ENCODE measurements around the gene ARL3. TPM values are rescaled to one million over a fixed set of nuclear protein-coding genes. Genes with fewer than 3 reads are reported as not detected.

Gene ARL3
- total RNA-seq, 1 experiment from 2014 or later = 20.7 TPM

DNA sequence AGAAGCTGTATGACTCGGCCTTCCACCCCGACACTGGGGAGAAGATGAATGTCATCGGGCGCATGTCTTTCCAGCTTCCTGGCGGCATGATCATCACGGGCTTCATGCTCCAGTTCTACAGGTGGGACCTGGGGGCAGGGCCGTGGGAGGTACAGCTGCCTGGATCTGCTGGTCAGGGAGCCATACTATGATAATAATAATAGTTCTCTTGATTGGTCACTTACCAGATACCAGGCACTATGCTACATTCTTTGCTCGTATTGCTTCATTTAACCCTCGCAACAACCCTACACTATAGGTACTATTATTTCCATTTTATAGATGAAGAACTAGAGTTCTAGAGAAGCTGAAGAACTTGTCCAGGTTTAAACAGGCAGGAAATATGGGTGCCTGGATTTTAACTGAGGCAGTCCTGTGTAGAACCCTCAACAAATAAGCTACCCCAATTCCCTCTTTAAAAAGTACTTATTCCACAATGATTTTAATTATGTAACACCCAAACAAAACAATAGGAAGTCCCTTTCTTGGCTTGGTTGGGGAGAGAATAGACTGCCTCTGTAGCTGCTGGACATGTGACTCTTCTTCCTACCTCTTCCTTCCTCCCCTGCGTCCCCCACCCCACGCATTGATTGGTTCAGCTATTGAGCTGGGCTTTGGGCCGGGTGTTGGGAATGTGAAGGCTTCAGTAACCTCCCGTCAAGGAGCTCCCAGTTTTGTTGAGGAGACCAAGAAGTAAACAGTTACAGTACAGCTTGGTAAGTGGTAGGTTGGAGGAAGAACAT is 13.0 kb upstream of the ARL3 start:
- no peaks in the 10 kb centered on the region for H3K9me3 ChIP-seq (ENCODE audit: control insufficient read depth, insufficient read depth, low read depth, low read length)
- TF ChIP-seq, protein P1, sequence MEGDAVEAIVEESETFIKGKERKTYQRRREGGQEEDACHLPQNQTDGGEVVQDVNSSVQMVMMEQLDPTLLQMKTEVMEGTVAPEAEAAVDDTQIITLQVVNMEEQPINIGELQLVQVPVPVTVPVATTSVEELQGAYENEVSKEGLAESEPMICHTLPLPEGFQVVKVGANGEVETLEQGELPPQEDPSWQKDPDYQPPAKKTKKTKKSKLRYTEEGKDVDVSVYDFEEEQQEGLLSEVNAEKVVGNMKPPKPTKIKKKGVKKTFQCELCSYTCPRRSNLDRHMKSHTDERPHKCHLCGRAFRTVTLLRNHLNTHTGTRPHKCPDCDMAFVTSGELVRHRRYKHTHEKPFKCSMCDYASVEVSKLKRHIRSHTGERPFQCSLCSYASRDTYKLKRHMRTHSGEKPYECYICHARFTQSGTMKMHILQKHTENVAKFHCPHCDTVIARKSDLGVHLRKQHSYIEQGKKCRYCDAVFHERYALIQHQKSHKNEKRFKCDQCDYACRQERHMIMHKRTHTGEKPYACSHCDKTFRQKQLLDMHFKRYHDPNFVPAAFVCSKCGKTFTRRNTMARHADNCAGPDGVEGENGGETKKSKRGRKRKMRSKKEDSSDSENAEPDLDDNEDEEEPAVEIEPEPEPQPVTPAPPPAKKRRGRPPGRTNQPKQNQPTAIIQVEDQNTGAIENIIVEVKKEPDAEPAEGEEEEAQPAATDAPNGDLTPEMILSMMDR (IDR thresholded peaks at IDR 0.05) = no peak
- TF ChIP-seq, protein P2, sequence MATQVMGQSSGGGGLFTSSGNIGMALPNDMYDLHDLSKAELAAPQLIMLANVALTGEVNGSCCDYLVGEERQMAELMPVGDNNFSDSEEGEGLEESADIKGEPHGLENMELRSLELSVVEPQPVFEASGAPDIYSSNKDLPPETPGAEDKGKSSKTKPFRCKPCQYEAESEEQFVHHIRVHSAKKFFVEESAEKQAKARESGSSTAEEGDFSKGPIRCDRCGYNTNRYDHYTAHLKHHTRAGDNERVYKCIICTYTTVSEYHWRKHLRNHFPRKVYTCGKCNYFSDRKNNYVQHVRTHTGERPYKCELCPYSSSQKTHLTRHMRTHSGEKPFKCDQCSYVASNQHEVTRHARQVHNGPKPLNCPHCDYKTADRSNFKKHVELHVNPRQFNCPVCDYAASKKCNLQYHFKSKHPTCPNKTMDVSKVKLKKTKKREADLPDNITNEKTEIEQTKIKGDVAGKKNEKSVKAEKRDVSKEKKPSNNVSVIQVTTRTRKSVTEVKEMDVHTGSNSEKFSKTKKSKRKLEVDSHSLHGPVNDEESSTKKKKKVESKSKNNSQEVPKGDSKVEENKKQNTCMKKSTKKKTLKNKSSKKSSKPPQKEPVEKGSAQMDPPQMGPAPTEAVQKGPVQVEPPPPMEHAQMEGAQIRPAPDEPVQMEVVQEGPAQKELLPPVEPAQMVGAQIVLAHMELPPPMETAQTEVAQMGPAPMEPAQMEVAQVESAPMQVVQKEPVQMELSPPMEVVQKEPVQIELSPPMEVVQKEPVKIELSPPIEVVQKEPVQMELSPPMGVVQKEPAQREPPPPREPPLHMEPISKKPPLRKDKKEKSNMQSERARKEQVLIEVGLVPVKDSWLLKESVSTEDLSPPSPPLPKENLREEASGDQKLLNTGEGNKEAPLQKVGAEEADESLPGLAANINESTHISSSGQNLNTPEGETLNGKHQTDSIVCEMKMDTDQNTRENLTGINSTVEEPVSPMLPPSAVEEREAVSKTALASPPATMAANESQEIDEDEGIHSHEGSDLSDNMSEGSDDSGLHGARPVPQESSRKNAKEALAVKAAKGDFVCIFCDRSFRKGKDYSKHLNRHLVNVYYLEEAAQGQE (IDR thresholded peaks at IDR 0.05; ENCODE audit: insufficient read depth in 1 of 2, low read depth in 2 of 2, low read length in 1 of 2) = no peak
- no peak for TF ChIP-seq SIN3A (IDR thresholded peaks at IDR 0.05; ENCODE audit: borderline replicate concordance, insufficient read depth, low read depth, low read length)
- TF ChIP-seq POLR2AphosphoS5 (IDR thresholded peaks at IDR 0.05; ENCODE audit: low read depth, low read length) = no peak
- no peak for TF ChIP-seq TCF7L2 (IDR thresholded peaks at IDR 0.05; ENCODE audit: low read depth, low read length)
- H3K27me3 ChIP-seq (ENCODE audit: control insufficient read depth, insufficient read depth, low read length) = no peaks in the 10 kb centered on the region
- intact Hi-C loops (cut with micrococcal nuclease; ENCODE audit: unreplicated experiment) (loop anchor here (5.0 kb wide), 2 partner anchors 105 to 335 kb away; no protein-coding TSS in a partner anchor), in situ Hi-C loops (cut with HindIII; ENCODE audit: low pct_unique_long_range_greater_than_20kb, low sequenced_read_pairs) (no loop called here)
- ATAC-seq = no peak
- no peaks in the 10 kb centered on the region for H3K36me3 ChIP-seq (ENCODE audit: control insufficient read depth, insufficient read depth, low read length)
- CTCF ChIA-PET = interaction anchor here (0.5 to 0.8 kb wide), 2 partner anchors 14 to 248 kb away, joined by 3 read pairs; no protein-coding TSS in a partner anchor
- POLR2A ChIA-PET = no interaction called here
- BruUV-seq (replicated peaks) = no TSS peak
- peaks cover 3% of the 10 kb centered on the region; the same call in 1 of the 2 replicates for H3K4me1 ChIP-seq (ENCODE audit: control insufficient read depth, insufficient read depth, low read length)
- no peak overlapping the region for H3K27ac ChIP-seq (ENCODE audit: low read length)
- no peak overlapping the region for H3K4me3 ChIP-seq (ENCODE audit: low read depth in 2 of 2, low read length in 2 of 2)
- DNase-seq (ENCODE audit: low read depth, low spot score) = no peak

DNA sequence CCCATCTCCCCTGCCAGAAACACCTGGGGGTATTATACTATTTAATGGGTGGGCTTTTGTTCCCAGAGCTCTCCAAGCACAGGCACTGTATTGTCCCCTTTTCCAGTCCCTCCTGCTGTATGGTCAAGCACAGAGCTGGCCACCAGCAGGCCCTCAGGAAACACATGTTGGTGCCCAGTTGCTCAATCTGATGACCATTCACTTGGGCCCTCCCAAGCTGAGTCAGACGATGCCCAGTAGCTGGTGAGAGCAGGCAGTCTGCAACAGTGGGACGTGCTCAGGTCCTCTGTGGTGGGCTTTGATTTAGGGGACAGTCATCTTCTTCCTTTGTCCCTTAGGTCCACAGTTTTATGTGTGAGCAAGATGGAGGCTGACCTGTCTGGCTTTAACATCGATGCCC is 12.1 kb upstream of the ARL3 start:
- DNase-seq (ENCODE audit: low read depth, low spot score) (no peak), ATAC-seq (no peak)
- in situ Hi-C loops (cut with HindIII; ENCODE audit: low pct_unique_long_range_greater_than_20kb, low sequenced_read_pairs) (no loop called here), intact Hi-C loops (cut with micrococcal nuclease; ENCODE audit: unreplicated experiment) (loop anchor here (5.0 kb wide), 2 partner anchors 106 to 336 kb away; no protein-coding TSS in a partner anchor)
- Histone ChIP-seq H3K27ac (ENCODE audit: low read length) (no peak overlapping the region), H3K4me3 (ENCODE audit: low read depth in 2 of 2, low read length in 2 of 2) (no peak overlapping the region), H3K36me3 (ENCODE audit: control insufficient read depth, insufficient read depth, low read length) (no peaks in the 10 kb centered on the region), H3K27me3 (ENCODE audit: control insufficient read depth, insufficient read depth, low read length) (no peaks in the 10 kb centered on the region), H3K9me3 (ENCODE audit: control insufficient read depth, insufficient read depth, low read depth, low read length) (no peaks in the 10 kb centered on the region), H3K4me1 (ENCODE audit: control insufficient read depth, insufficient read depth, low read length) (peaks cover 3% of the 10 kb centered on the region; the same call in 1 of the 2 replicates)
- no TSS peak for BruUV-seq (replicated peaks)
- ChIA-PET CTCF (interaction anchor here (0.5 kb wide), 1 partner anchor 247 kb away, joined by 3 read pairs; no protein-coding TSS in a partner anchor), POLR2A (no interaction called here)
- no peak for TF ChIP-seq TCF7L2 (IDR thresholded peaks at IDR 0.05; ENCODE audit: low read depth, low read length)
- no peak for TF ChIP-seq POLR2AphosphoS5 (IDR thresholded peaks at IDR 0.05; ENCODE audit: low read depth, low read length)
- TF ChIP-seq, protein P1 (IDR thresholded peaks at IDR 0.05) = no peak
- TF ChIP-seq, protein P2 (IDR thresholded peaks at IDR 0.05; ENCODE audit: insufficient read depth in 1 of 2, low read depth in 2 of 2, low read length in 1 of 2) = no peak
- TF ChIP-seq SIN3A (IDR thresholded peaks at IDR 0.05; ENCODE audit: borderline replicate concordance, insufficient read depth, low read depth, low read length) = no peak
